ENCODE results near the gene GSC2. TPM values are rescaled to one million over a fixed set of nuclear protein-coding genes. Genes with fewer than 3 reads are reported as not detected.

The GSC2 gene
- total and polyA plus RNA-seq, 4 donors, result not detected

GRCh38 chr22:19195796-19196731 is 46.0 kb upstream of the GSC2 start:
- H3K9ac ChIP-seq (ENCODE audit: low read depth in 1 of 2, low read length in 2 of 2), result no peak overlapping the region
- WGBS, result 90% methylated on average over 23 of the region's 23 CpGs
- H3K9me3 ChIP-seq (ENCODE audit: control insufficient read depth in 4 of 4, low read length in 3 of 4), result no peaks in the 10 kb centered on the region
- no peak for DNase-seq (ENCODE audit: low spot score)
- H3K27ac ChIP-seq (ENCODE audit: low read depth in 1 of 2, low read length in 2 of 2), result no peak overlapping the region
- no peak overlapping the region for H3K4me3 ChIP-seq (ENCODE audit: low read depth in 1 of 3, low read length in 3 of 3)
- no peaks in the 10 kb centered on the region for H3K4me1 ChIP-seq (ENCODE audit: control insufficient read depth in 4 of 4, insufficient read depth in 4 of 4, low read length in 3 of 4)
- H3K36me3 ChIP-seq (ENCODE audit: control insufficient read depth in 4 of 4, insufficient read depth in 3 of 4, low read depth in 1 of 4, low read length in 3 of 4), result peaks cover 3 to 10% (median 5%) of the 10 kb centered on the region in 4 donors
- TF ChIP-seq TAF1 (conservative IDR thresholded peaks at IDR 0.05) (no peak), HNF4G (IDR thresholded peaks at IDR 0.05) (no peak), ATF3 (IDR thresholded peaks at IDR 0.05) (no peak), MAX (IDR thresholded peaks at IDR 0.05) (no peak)
- no peaks in the 10 kb centered on the region for H3K27me3 ChIP-seq (ENCODE audit: control insufficient read depth in 4 of 4, insufficient read depth in 4 of 4, low read length in 3 of 4)

- 97% methylated on average over 16 of the region's 16 CpGs for WGBS
- Histone ChIP-seq H3K4me1 (ENCODE audit: control insufficient read depth in 4 of 4, insufficient read depth in 4 of 4, low read length in 3 of 4) (no peaks in the 10 kb centered on the region), H3K36me3 (ENCODE audit: control insufficient read depth in 4 of 4, insufficient read depth in 3 of 4, low read depth in 1 of 4, low read length in 3 of 4) (peaks cover 3 to 10% (median 5%) of the 10 kb centered on the region in 4 donors), H3K27ac (ENCODE audit: low read depth in 1 of 2, low read length in 2 of 2) (no peak overlapping the region), H3K9me3 (ENCODE audit: control insufficient read depth in 4 of 4, low read length in 3 of 4) (no peaks in the 10 kb centered on the region), H3K4me3 (ENCODE audit: low read depth in 1 of 3, low read length in 3 of 3) (no peak overlapping the region), H3K27me3 (ENCODE audit: control insufficient read depth in 4 of 4, insufficient read depth in 4 of 4, low read length in 3 of 4) (no peaks in the 10 kb centered on the region), H3K9ac (ENCODE audit: low read depth in 1 of 2, low read length in 2 of 2) (no peak overlapping the region)
- no peak for DNase-seq (ENCODE audit: low spot score)
- TF ChIP-seq JUND (IDR thresholded peaks at IDR 0.05) (no peak), RXRA (IDR thresholded peaks at IDR 0.05) (no peak), GABPA (IDR thresholded peaks at IDR 0.05 in 1 of 2, conservative IDR thresholded peaks at IDR 0.05 in 1 of 2) (no peak), HNF4A (conservative IDR thresholded peaks at IDR 0.05) (no peak)
These were observed 44.9 kb upstream of the GSC2 start for GRCh38 chr22:19194766-19195536.

- DNase-seq (ENCODE audit: low spot score), result no peak
- Histone ChIP-seq H3K4me3 (ENCODE audit: low read depth in 1 of 3, low read length in 3 of 3) (no peak overlapping the region), H3K4me1 (ENCODE audit: control insufficient read depth in 4 of 4, insufficient read depth in 4 of 4, low read length in 3 of 4) (no peaks in the 10 kb centered on the region), H3K27ac (ENCODE audit: low read depth in 1 of 2, low read length in 2 of 2) (no peak overlapping the region), H3K27me3 (ENCODE audit: control insufficient read depth in 4 of 4, insufficient read depth in 4 of 4, low read length in 3 of 4) (no peaks in the 10 kb centered on the region), H3K36me3 (ENCODE audit: control insufficient read depth in 4 of 4, insufficient read depth in 3 of 4, low read depth in 1 of 4, low read length in 3 of 4) (peaks cover 2 to 10% (median 4%) of the 10 kb centered on the region in 4 donors), H3K9me3 (ENCODE audit: control insufficient read depth in 4 of 4, low read length in 3 of 4) (no peaks in the 10 kb centered on the region), H3K9ac (ENCODE audit: low read depth in 1 of 2, low read length in 2 of 2) (no peak overlapping the region)
- 98% methylated on average over 6 of the region's 6 CpGs for WGBS
- no peak for TF ChIP-seq CTCF (IDR thresholded peaks at IDR 0.05; ENCODE audit: low read depth, low read length, missing input control)
- TF ChIP-seq GABPA (IDR thresholded peaks at IDR 0.05 in 1 of 2, conservative IDR thresholded peaks at IDR 0.05 in 1 of 2), result no peak
- TF ChIP-seq JUND (IDR thresholded peaks at IDR 0.05), result no peak
- TF ChIP-seq ZBTB33 (IDR thresholded peaks at IDR 0.05), result no peak
- no peak for TF ChIP-seq ATF3 (IDR thresholded peaks at IDR 0.05)
- TF ChIP-seq RAD21 (IDR thresholded peaks at IDR 0.05), result no peak
- TF ChIP-seq FOXA1 (IDR thresholded peaks at IDR 0.05), result no peak
- no peak for TF ChIP-seq YY1 (IDR thresholded peaks at IDR 0.05)
- TF ChIP-seq HNF4G (IDR thresholded peaks at IDR 0.05), result no peak
- TF ChIP-seq NR2F2 (IDR thresholded peaks at IDR 0.05), result no peak
- no peak for TF ChIP-seq EGR1 (IDR thresholded peaks at IDR 0.05; ENCODE audit: low read depth in 2 of 2)
- no peak for TF ChIP-seq HNF4A (conservative IDR thresholded peaks at IDR 0.05)
- no peak for TF ChIP-seq TAF1 (conservative IDR thresholded peaks at IDR 0.05)
- no peak for TF ChIP-seq SP1 (IDR thresholded peaks at IDR 0.05)
- TF ChIP-seq MAX (IDR thresholded peaks at IDR 0.05), result no peak
- no peak for TF ChIP-seq RXRA (IDR thresholded peaks at IDR 0.05)
- TF ChIP-seq FOXA2 (IDR thresholded peaks at IDR 0.05), result no peak
These were observed 43.8 kb upstream of the GSC2 start for GRCh38 chr22:19193879-19194278.

Data from liver (tissue), 9 donors.